Mucosa of descending colon (tissue), 3 donors: ENCODE data around the gene FAM193B. TPM values are rescaled to one million over a fixed set of nuclear protein-coding genes. Genes with fewer than 3 reads are reported as not detected.

Experiments
- ATAC-seq: fragments of 200-7000 bp; cut with Tn5 transposase; one replicate; pipeline ENCODE4 v1.9.1; 2020; ENCODE audit warnings: mild to moderate bottlenecking, moderate library complexity
- DNase-seq, 3 donors: peaks; one replicate each; pipeline ENCODE4 v3.0.0-alpha.2; 2020
- H3K36me3 ChIP-seq: fragments of 200-600 bp; one replicate; pipeline ENCODE4 v1.8.0; 2021; ENCODE audit warnings: low read depth, mild to moderate bottlenecking
- H3K4me1 ChIP-seq: fragments of 200-600 bp; one replicate; pipeline ENCODE4 v1.8.0; 2021; ENCODE audit warnings: low read depth, mild to moderate bottlenecking
- H3K4me3 ChIP-seq: fragments of 200-600 bp; one replicate; pipeline ENCODE4 v1.8.0; 2021; ENCODE audit warnings: mild to moderate bottlenecking
- H3K9me3 ChIP-seq: fragments of 200-600 bp; one replicate; pipeline ENCODE4 v1.8.0; 2021; ENCODE audit warnings: mild to moderate bottlenecking
- intact Hi-C, 2 donors: fragments of 100-400 bp; cut with DNase I in 1 of 2; cut with micrococcal nuclease in 1 of 2; formaldehyde crosslinking; loops; one replicate each; pipeline versions ENCODE4 v1.11.0 to v1.11.1; 2022; cut with DNase I, micrococcal nuclease
- total RNA-seq, 3 donors: library from RNA; stranded (reverse); fragmentation: NEBNext Ultra II Directional in 2 of 3; extraction: Animal tissue kit (Norgen Biotek cat#: 25700) in 2 of 3; gene quantifications; one replicate each; pipeline versions ENCODE4 v1.2.1 to v1.2.4, GENCODE V29; 2021 to 2023
- TF ChIP-seq, protein P1 (sequence below): fragments of 200-600 bp; IDR thresholded peaks from one replicate; pipeline ENCODE4 v1.8.0; 2022; ENCODE audit warnings: antibody characterized with exemption, mild to moderate bottlenecking
- donor health status: DM: no; HTN: no; CAD: no; lungs with moderate emphysema.
- donor health status: DM: no; HTN: no; CAD: no.
- donor health status: DM: no; HTN: yes; CAD: no.

Gene FAM193B
- total RNA-seq, 3 donors from 2014 or later, result 57.7 to 83.9 (median 75.2) TPM

GRCh38 chr5:177505075-177505474, 49.3 kb downstream of the FAM193B start:
- TF ChIP-seq, protein P1, sequence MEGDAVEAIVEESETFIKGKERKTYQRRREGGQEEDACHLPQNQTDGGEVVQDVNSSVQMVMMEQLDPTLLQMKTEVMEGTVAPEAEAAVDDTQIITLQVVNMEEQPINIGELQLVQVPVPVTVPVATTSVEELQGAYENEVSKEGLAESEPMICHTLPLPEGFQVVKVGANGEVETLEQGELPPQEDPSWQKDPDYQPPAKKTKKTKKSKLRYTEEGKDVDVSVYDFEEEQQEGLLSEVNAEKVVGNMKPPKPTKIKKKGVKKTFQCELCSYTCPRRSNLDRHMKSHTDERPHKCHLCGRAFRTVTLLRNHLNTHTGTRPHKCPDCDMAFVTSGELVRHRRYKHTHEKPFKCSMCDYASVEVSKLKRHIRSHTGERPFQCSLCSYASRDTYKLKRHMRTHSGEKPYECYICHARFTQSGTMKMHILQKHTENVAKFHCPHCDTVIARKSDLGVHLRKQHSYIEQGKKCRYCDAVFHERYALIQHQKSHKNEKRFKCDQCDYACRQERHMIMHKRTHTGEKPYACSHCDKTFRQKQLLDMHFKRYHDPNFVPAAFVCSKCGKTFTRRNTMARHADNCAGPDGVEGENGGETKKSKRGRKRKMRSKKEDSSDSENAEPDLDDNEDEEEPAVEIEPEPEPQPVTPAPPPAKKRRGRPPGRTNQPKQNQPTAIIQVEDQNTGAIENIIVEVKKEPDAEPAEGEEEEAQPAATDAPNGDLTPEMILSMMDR, result no peak
- Histone ChIP-seq H3K4me3 (no peak overlapping the region), H3K9me3 (no peaks in the 10 kb centered on the region), H3K36me3 (no peaks in the 10 kb centered on the region), H3K4me1 (no peaks in the 10 kb centered on the region)
- no peak for DNase-seq
- no peak for ATAC-seq
- intact Hi-C loops, result no loop called here

- intact Hi-C loops, result loop anchor here in 1 of 2 donors (5.0 kb wide), 1 partner anchor 112 kb away; no protein-coding TSS in a partner anchor
- no peaks in the 10 kb centered on the region for H3K9me3 ChIP-seq
- DNase-seq (no peak), ATAC-seq (no peak)
- H3K4me1 ChIP-seq, result no peaks in the 10 kb centered on the region
- H3K4me3 ChIP-seq, result no peak overlapping the region
- TF ChIP-seq, protein P1, result no peak
- H3K36me3 ChIP-seq, result no peaks in the 10 kb centered on the region
Measured at GRCh38 chr5:177504086-177505056, 50.0 kb downstream of the FAM193B start.

DNA sequence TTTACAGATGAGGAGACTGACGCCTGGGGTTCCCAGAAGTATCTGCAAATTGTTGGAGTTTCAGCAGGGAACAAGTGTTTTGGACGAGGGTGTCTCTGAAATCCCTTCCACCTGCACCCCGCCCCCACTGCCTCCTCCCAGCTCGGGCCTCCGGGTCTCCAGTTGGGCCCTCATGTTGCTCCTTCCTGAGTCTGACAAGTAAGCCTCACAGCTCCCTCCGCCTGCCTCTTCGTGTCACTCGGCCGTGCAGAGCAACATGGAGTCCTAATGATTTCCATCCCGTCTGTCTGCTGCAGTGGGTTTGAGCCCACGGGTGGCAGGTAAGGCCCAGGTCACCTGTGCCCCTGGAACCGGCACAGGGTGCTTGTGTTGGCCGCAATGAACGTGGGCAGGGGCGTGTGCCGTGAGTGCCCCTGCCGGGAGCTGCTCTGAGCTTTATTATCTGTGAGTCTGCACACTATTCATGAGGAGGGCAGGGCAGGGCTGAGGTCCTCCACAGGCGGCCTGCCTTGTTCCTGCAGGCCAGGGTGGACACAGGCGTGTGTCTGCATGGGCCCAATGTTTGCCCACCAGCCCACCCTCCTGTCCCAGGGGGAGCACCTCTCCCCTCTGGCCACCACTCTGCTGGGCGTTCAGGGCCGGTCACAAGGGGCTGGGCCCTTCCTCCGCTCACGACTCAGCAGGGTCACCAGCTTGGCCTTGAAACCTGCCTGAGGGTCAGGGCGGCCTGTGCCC, 50.8 kb downstream of the FAM193B start:
- DNase-seq, result no peak
- ATAC-seq, result no peak
- TF ChIP-seq, protein P1, result no peak
- no peak overlapping the region for H3K4me3 ChIP-seq
- H3K9me3 ChIP-seq, result no peaks in the 10 kb centered on the region
- peaks cover under 1% of the 10 kb centered on the region for H3K4me1 ChIP-seq
- no peaks in the 10 kb centered on the region for H3K36me3 ChIP-seq
- intact Hi-C loops, result loop anchor here in 1 of 2 donors (5.0 kb wide), 1 partner anchor 111 kb away; no protein-coding TSS in a partner anchor

DNA sequence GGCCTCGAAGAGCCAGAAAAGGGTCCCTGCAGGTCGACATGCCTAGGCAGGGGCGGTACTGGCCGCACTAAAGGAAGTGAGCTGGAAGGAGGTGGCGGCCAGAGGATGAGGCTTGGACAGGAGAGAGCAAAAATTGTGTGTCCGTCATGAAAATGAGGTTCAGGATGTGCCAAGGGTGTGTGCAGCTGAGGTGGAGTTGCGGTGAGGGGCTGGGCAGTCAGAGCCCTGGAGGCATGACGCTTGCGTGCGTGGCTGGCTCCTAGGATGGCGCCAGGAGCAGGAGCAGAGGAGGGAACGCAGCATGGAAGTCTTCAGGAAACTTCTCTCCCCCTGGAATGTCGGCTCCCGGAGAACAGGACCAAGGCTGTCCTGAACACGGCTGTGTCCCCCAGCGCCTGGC, 51.5 kb downstream of the FAM193B start:
- no peak for ATAC-seq
- Histone ChIP-seq H3K4me1 (peaks cover 6% of the 10 kb centered on the region), H3K36me3 (no peaks in the 10 kb centered on the region), H3K9me3 (no peaks in the 10 kb centered on the region), H3K4me3 (no peak overlapping the region)
- TF ChIP-seq, protein P1, result no peak
- no peak for DNase-seq
- intact Hi-C loops, result loop anchor here in 1 of 2 donors (5.0 kb wide), 1 partner anchor 111 kb away; no protein-coding TSS in a partner anchor

DNA sequence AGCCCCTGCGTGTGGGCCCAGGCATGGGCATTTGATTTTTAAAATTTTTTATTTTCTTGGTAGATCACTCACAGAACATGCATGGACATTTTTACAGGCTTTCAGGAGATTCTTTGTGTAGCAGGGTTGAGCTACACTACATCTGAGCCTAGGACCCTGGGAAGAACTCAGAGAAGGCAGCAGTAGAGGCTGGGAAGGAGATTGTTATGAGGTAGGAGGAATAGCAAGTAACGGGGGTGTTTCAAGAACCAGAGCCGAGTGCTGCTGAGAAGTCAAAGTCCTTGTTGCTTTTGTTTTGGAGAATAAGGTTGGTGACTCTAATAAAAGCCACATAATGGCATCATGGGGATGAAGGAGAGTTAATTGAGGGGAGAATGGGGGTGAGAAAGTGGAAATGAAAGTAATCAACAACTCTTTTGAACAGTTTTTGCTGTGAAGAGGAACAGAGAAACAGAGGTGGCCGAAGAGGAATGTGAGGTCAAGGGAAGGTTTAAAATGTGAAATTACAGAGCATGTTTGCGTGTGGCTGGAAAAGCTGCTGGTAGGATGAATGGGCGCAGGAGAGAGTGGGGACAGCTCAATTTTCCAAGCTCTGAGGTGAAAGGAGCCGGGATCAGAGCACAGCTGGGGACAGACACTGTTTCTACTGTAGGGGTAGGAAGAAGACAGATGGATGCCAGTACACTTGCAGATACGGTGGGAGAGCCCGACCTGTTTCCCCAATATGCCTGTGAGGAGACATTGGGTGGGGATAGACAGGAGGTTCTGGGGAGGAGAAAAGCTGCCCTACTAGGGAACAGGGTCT, 52.3 kb downstream of the FAM193B start:
- Histone ChIP-seq H3K36me3 (no peaks in the 10 kb centered on the region), H3K9me3 (no peaks in the 10 kb centered on the region), H3K4me1 (peaks cover 6% of the 10 kb centered on the region), H3K4me3 (no peak overlapping the region)
- intact Hi-C loops, result loop anchor here in 1 of 2 donors (5.0 kb wide), 1 partner anchor 110 kb away; no protein-coding TSS in a partner anchor
- no peak for ATAC-seq
- TF ChIP-seq, protein P1, result no peak
- no peak for DNase-seq
